ENCODE measurements around the gene ANXA4.
"Not testable (repeated sequence)": the region's sequence is repeated elsewhere in the genome, so short reads cannot be mapped to it uniquely, and the experiment has no call there.

- not testable (repeated sequence) for TF ChIP-seq CTCF (conservative IDR thresholded peaks at IDR 0.05); EZH2 (IDR thresholded peaks at IDR 0.05; ENCODE audit: low read depth)
Measured at GRCh38 chr2:69774258-69774983, 32.5 kb downstream of the ANXA4 start.
